Effector memory CD8-positive, alpha-beta T cell (primary cell): ENCODE results near the gene CLN6.
"Not testable (repeated sequence)": the region's sequence is repeated elsewhere in the genome, so short reads cannot be mapped to it uniquely, and the experiment has no call there.

ENCODE experiments used
- ATAC-seq: fragments of 150-1000 bp; cut with Tn5 transposase; replicated peaks from 2 replicates; pipeline ENCODE4 v1.10.0; 2021; ENCODE audit warnings: mild to moderate bottlenecking, moderate library complexity
- DNase-seq, 3 experiments: peaks; one replicate each; pipeline ENCODE4 v3.0.0; 2021
- H3K27ac Mint-ChIP-seq, 2 donors: one replicate each; pipeline ENCODE4 v1.8.0; 2022; ENCODE audit warnings: mild to moderate bottlenecking in 2 of 2, mixed read lengths in 2 of 2, moderate library complexity in 2 of 2
- H3K27me3 Mint-ChIP-seq, 2 donors: one replicate each; pipeline ENCODE4 v1.8.0; 2022; ENCODE audit warnings: mixed read lengths in 2 of 2
- H3K36me3 Mint-ChIP-seq: one replicate; pipeline ENCODE4 v1.8.0; 2022; ENCODE audit warnings: mild to moderate bottlenecking, moderate library complexity, mixed read lengths; ENCODE audit not compliant: insufficient read depth
- H3K4me1 Mint-ChIP-seq, 2 donors: one replicate each; pipeline ENCODE4 v1.8.0; 2022; ENCODE audit warnings: low read depth in 2 of 2, mixed read lengths in 2 of 2
- H3K4me3 Mint-ChIP-seq, 2 donors: one replicate each; pipeline ENCODE4 v1.8.0; 2022; ENCODE audit warnings: mild to moderate bottlenecking in 2 of 2, mixed read lengths in 2 of 2, moderate library complexity in 2 of 2
- H3K9me3 Mint-ChIP-seq, 2 donors: one replicate each; pipeline ENCODE4 v1.8.0; 2022; ENCODE audit warnings: mixed read lengths in 2 of 2

CLN6 gene

DNA sequence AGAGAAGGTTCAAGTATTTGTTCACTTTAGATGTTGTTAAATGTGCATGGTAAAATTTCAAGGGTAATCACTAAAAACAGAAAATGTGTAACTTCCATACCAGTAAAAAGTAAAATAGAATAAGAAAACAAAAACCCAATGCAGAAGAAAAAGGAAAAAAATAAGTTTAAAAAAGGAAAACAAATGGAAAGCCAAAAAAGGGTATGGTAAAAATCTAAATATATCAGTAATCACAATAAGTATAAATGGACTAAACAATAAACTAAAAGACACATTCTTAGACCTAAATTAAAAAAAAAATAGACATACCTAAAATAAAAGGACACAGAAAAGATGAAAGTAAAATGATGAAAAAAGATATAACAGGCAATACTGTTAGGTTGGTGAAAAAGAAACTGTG, 9.5 kb upstream of the CLN6 start:
- no peaks in the 10 kb centered on the region for H3K4me1 Mint-ChIP-seq
- H3K4me3 Mint-ChIP-seq: no peak overlapping the region
- DNase-seq (no peak), ATAC-seq (no peak)
- no peak overlapping the region for H3K27ac Mint-ChIP-seq
- H3K27me3 Mint-ChIP-seq: peaks cover 20 to 26% of the 10 kb centered on the region in 2 donors
- no peaks in the 10 kb centered on the region for H3K9me3 Mint-ChIP-seq
- H3K36me3 Mint-ChIP-seq: no peaks in the 10 kb centered on the region

DNA sequence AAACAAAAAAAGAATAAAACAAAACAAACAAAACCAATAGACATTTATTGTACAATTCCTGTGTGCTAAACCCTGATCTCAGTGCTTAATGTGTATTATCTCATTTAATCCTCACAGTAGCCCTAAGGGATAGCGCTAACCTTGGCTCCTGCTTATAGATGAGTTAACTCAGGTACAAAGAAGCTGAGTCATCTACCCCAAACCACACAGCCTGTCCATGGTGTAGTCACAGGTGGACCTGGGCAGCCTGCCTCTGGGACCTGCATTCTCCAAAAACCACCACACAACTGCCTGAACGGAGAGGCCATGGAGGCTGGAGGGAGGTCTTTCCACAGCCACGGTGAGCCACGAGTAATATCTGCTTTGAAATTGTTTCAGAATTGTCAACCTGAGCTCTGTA, 5.5 kb upstream of the CLN6 start:
- no peak for ATAC-seq
- peaks cover 3% of the 10 kb centered on the region for H3K36me3 Mint-ChIP-seq
- H3K9me3 Mint-ChIP-seq: no peaks in the 10 kb centered on the region
- peaks cover 2 to 3% of the 10 kb centered on the region in 2 donors for H3K4me1 Mint-ChIP-seq
- no peak overlapping the region for H3K4me3 Mint-ChIP-seq
- H3K27me3 Mint-ChIP-seq: peaks cover 21 to 34% of the 10 kb centered on the region in 2 donors
- DNase-seq: no peak
- H3K27ac Mint-ChIP-seq: no peak overlapping the region

DNA sequence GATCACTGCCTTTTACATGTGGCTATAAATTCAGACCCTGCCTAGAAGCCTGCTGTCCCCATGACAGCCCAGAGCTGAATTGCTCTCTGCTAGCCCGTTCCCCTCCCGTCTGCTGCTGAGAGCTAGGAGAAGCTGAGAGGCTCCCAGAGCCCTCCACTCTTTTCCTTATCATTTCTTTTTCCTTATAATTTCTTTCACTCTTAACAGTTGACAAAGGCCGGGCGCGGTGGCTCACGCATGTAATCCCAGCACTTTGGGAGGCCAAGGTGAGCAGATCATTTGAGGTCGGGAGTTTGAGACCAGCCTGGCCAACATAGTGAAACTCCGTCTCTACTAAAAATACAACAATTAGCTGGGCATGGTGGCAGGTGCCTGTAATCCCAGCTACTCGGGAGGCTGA, 5.0 kb upstream of the CLN6 start:
- not testable (repeated sequence) for H3K9me3 Mint-ChIP-seq, H3K4me3 Mint-ChIP-seq, H3K27ac Mint-ChIP-seq, H3K36me3 Mint-ChIP-seq, DNase-seq, ATAC-seq, H3K4me1 Mint-ChIP-seq
- peaks cover 21 to 34% of the 10 kb centered on the region in 2 donors for H3K27me3 Mint-ChIP-seq

DNA sequence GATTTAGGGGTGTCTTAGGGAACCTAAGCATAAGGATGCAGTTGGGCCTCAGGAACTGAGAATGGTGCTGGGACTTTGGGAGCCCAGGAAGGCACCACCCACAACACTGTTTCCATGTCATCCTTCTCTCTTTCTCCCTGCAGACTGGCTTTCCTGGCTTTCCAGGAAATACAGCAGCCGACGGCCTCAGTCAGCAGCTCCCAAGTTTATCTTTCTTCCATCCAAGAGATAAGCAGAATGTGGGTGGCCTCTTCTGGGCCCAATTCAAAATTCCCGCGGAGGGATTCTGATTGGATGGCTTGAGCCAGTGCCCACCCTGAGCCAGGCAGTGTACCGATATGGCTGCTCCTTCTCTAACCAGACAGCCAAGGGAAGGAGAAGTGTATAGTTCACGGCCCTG, 4.5 kb upstream of the CLN6 start:
- H3K27me3 Mint-ChIP-seq: peaks cover 21 to 34% of the 10 kb centered on the region in 2 donors
- no peak overlapping the region for H3K27ac Mint-ChIP-seq
- H3K9me3 Mint-ChIP-seq: no peaks in the 10 kb centered on the region
- H3K36me3 Mint-ChIP-seq: peaks cover 6% of the 10 kb centered on the region
- ATAC-seq (no peak), DNase-seq (no peak)
- peaks cover 5 to 6% of the 10 kb centered on the region in 2 donors for H3K4me1 Mint-ChIP-seq
- H3K4me3 Mint-ChIP-seq: no peak overlapping the region

DNA sequence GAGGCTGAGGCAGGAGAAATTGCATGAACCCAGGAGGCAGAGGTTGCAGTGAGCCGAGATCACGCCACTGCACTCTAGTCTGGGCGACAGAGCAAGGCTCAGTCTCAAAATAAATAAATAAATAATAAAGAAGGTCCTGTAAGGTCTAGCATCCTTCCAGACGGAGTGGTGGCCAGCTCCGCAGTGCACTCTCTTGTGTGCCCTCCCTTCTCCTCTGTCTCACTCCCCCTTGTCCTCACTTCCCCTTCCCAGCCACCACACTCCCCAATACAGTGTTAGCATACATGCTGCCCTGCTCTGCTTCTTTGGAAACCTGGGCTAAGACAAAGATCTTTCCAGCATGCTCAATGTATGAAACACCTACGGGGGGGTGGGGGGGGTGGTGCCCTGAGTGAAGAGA, 3.4 kb upstream of the CLN6 start:
- no peak for ATAC-seq
- H3K27ac Mint-ChIP-seq: no peak overlapping the region
- H3K4me1 Mint-ChIP-seq: peaks cover 15 to 16% of the 10 kb centered on the region in 2 donors
- H3K36me3 Mint-ChIP-seq: peaks cover 6% of the 10 kb centered on the region
- no peaks in the 10 kb centered on the region for H3K9me3 Mint-ChIP-seq
- no peak overlapping the region for H3K4me3 Mint-ChIP-seq
- no peak for DNase-seq
- peaks cover 21 to 27% of the 10 kb centered on the region in 2 donors for H3K27me3 Mint-ChIP-seq

DNA sequence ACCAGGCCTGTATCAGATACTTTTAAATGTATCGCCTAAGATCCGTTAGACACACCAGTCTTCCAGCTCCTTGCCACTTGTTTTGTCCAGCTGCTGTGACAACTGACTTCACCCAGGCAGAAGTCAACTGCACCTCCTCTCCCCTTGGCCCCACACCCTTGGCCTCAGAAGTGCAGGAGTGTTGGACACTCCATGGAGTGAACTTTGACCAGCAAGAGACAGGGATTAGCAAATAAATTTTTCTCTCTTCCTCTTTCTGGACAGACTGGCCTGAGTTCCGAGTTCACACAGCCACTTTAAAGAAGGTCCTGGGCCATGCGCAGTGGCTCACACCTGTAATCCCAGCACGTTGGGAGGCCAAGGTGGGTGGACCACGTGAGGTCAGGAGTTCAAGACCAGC, 2.9 kb upstream of the CLN6 start:
- peaks cover 21 to 24% of the 10 kb centered on the region in 2 donors for H3K27me3 Mint-ChIP-seq
- no peak overlapping the region for H3K27ac Mint-ChIP-seq
- ATAC-seq: no peak
- no peak overlapping the region for H3K4me3 Mint-ChIP-seq
- no peak for DNase-seq
- peaks cover 16 to 19% of the 10 kb centered on the region in 2 donors for H3K4me1 Mint-ChIP-seq
- H3K9me3 Mint-ChIP-seq: no peaks in the 10 kb centered on the region
- H3K36me3 Mint-ChIP-seq: peaks cover 6% of the 10 kb centered on the region

DNA sequence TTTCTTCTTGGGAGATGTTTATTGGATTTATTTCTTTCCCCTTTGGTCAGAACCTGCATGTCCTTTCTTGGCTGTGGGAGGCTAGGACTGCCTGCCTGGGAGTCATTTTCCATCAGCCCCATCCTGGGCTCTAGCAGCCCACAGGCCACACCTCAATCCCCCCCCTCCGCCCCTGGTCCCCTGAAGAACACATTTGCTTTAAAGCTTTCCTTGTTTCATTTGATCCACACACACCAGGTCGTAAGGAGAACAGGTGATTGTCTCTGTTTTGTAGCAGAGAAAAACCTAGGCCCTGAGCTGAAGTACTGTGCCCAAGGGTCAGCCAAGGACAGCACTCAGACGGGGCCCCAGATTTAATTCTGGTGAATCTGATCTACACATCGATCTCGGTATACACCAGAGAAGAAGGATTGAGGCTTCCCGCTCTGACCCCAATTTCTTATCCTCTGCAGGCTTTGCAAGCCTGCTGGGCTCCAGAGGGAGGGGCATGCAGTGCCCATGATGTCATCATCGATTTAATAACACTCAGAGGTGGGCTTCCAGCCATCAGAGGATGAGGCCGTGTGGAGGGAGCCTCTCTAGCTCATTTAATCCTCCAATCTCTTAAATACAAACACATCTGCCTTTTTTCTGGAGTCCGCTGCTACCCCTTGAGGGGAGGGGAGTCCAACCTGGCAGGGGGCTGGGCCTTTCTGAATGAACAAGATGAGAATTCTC, 1.7 kb upstream of the CLN6 start:
- Mint-ChIP-seq H3K4me3 (peak overlapping the region in 1 of 2 donors; percentile 61), H3K27ac (peak overlapping the region in 1 of 2 donors; percentile 4), H3K4me1 (peaks cover 16 to 20% of the 10 kb centered on the region in 2 donors), H3K9me3 (no peaks in the 10 kb centered on the region), H3K36me3 (peaks cover 6% of the 10 kb centered on the region), H3K27me3 (peaks cover 18 to 21% of the 10 kb centered on the region in 2 donors)
- ATAC-seq (no peak), DNase-seq (no peak)

DNA sequence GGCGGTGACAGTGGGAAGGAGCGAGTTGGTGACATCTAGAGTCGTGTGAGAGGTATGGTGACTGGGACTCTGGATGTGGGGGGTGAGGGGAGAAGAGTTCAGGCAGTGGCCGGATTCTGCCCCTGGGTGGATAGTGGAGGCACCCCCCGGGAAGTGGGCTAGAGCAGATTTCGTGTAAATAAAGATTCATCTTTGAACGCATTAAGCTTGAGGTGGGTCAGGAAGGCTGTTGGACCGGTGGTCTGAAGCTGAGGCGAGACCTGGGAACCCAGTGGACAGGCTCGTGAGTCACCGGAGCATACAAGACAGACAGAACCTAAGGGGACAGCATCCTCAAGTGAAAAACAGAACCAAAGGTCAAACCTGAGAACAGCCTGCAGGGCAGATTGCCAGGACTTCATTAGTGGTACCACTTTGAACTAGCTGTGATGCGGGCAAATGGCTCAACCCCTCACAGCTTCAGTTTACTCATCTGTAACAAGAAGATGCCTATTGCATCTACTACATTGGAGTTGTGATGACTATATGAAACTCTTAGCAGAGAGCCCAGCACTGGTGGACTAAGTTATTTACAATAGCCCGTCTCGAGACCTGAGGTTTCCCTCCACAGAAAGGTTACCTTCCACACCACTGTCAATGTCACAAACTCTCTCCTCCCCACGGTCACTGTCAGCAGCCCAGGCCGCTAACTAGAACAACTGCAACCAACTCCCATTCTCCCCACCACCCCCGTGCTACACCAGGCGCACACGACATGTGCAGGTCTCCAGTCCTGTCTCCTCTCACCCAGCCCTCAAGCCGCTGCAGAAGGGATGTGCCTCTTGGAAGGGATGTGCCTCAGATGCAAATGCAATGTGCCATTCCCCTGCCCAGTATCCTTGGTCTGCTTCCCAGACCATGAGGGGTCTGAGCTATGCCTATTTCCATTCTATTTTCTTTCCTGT, 901 bp upstream of the CLN6 start:
- peaks cover 16 to 21% of the 10 kb centered on the region in 2 donors for H3K27me3 Mint-ChIP-seq
- H3K4me3 Mint-ChIP-seq: peak overlapping the region; percentile 87 to 94
- ATAC-seq (no peak), DNase-seq (no peak)
- peaks cover 16 to 20% of the 10 kb centered on the region in 2 donors for H3K4me1 Mint-ChIP-seq
- peak overlapping the region; percentile 76 to 82 for H3K27ac Mint-ChIP-seq
- H3K36me3 Mint-ChIP-seq: peaks cover 6% of the 10 kb centered on the region
- H3K9me3 Mint-ChIP-seq: no peaks in the 10 kb centered on the region

DNA sequence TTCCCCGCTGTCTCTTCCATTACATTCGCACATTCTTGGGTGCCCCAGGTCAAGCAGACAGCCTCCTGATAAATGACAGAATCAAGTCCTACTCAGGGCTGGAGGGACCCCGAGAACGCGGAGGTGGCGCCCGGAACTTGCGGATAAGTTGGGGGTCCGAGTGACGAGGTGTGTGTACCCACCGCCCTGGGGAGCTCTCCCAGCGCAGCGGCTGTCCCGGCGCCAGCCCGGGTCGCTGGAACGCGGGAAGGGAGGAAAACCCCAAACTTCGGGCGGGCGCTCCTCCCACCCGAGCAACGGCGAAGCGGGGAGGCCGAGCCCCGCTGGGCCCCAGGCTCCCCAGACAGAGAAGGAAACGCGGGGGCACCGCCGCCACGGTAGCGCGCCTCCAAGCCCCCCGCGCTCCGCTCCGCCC, 550 bp downstream of the CLN6 start:
- Mint-ChIP-seq H3K4me3 (peak overlapping the region; percentile 87 to 94), H3K4me1 (peaks cover 23 to 25% of the 10 kb centered on the region in 2 donors), H3K9me3 (no peaks in the 10 kb centered on the region), H3K27me3 (peaks cover 7 to 10% of the 10 kb centered on the region in 2 donors), H3K27ac (peak overlapping the region; percentile 91 to 92), H3K36me3 (peaks cover 6% of the 10 kb centered on the region)
- ATAC-seq: no peak
- no peak for DNase-seq

DNA sequence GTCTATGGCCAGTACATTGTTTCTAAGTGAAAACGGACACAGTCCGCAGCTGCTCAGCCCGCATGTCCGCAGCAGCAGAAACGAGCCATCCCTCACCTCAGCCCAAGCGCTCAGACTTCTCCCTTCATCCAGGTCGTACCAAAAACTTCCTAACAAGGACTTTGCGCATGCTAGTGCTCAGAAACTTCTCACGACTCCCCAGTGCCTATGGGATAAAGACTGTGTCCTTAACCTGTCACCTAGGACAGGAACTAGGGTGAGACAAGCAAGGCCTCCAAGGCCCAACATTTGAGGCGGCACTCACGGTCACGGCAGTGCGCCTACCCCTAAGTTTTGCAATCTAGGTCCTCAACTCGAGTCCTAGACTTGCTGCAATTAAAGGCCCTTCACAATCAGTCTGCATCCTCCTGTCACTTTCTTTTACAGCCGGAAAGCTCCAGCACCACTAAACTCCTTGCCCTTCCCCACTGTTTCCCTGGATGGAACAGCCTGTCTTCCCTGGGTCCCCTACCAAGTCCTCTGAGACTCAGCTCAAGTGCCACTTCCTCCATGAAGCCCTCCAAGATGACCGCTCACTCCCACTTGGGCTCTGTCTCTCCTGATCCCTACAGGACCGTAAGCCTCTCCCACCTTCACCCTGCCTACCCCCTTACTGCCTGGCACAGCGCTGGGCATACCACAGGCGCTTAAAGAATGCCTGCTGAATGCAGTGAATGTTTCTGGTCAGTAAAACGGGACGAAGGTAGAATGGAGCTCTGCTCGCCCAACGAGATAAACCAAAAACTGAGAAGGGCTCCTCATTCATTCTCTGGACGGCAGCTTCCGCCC, 1.2 kb downstream of the CLN6 start:
- Mint-ChIP-seq H3K27ac (peak overlapping the region; percentile 91 to 92), H3K4me1 (peaks cover 23 to 25% of the 10 kb centered on the region in 2 donors), H3K36me3 (peaks cover 6% of the 10 kb centered on the region), H3K4me3 (peak overlapping the region; percentile 87 to 94), H3K27me3 (peaks cover 2 to 4% of the 10 kb centered on the region in 2 donors), H3K9me3 (no peaks in the 10 kb centered on the region)
- ATAC-seq (no peak), DNase-seq (no peak)

DNA sequence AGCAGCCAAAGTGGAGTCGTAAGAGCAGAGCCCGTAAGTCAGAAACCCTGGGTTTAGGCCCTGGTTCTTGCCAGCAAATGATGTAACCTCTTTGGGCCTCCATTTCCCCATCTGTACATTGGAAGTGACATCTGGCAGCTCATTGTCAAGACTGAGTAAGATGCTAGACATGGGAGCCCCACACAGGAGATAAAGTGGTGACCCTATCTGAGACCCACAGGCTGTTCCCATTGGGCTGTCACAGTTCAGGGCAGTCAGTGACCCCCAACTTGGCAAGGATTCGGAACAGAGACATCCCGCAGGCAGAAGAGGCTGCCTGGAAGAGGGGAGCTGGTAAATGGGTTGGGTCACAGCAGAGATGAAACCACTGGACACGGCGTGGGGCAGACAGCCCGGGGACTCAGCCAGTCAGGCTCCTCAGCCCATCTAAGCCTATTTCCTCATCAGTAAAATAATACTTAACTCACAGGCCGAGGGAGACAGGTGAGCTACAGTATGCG, 1.8 kb downstream of the CLN6 start:
- H3K4me3 Mint-ChIP-seq: peak overlapping the region; percentile 87 to 94
- H3K27me3 Mint-ChIP-seq: no peaks in the 10 kb centered on the region
- H3K27ac Mint-ChIP-seq: peak overlapping the region in 1 of 2 donors; percentile 91
- ATAC-seq (no peak), DNase-seq (no peak)
- peaks cover 23 to 28% of the 10 kb centered on the region in 2 donors for H3K4me1 Mint-ChIP-seq
- H3K36me3 Mint-ChIP-seq: peaks cover 6% of the 10 kb centered on the region
- no peaks in the 10 kb centered on the region for H3K9me3 Mint-ChIP-seq

DNA sequence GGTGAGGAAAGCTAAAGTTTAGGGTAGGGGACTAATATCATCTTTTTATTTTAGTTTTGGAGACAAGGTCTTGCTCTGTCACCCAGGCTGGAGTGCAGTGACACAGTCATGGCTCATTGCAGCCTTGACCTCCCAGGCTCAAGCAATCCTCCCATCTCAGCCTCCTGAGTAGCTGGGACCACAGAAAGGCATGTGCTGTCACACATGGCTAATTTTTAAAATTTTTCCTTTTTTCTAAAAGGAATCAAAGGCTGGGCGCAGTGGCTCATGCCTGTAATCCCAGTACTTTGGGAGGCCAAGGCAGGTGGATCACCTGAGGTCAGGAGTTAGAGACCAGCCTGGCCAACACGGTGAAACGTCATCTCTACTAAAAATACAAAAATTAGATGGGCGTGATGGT, 4.1 kb downstream of the CLN6 start:
- H3K27ac Mint-ChIP-seq: peak overlapping the region; percentile 31 to 55
- H3K9me3 Mint-ChIP-seq, H3K36me3 Mint-ChIP-seq, ATAC-seq, DNase-seq, H3K27me3 Mint-ChIP-seq, H3K4me3 Mint-ChIP-seq: not testable (repeated sequence)
- peaks cover 23 to 28% of the 10 kb centered on the region in 2 donors for H3K4me1 Mint-ChIP-seq
